Measurements from ENCODE around the gene FAM3A.
"Not testable (repeated sequence)": the region's sequence is repeated elsewhere in the genome, so short reads cannot be mapped to it uniquely, and the experiment has no call there.

- TF ChIP-seq CTCF (conservative IDR thresholded peaks at IDR 0.05; ENCODE audit: low read depth, low read length); EZH2 (IDR thresholded peaks at IDR 0.05; ENCODE audit: borderline replicate concordance, low read depth, low read length, poor library complexity, severe bottlenecking): not testable (repeated sequence)
These were observed 42.9 kb upstream of the FAM3A start for GRCh38 chrX:154558896-154559295.

All from A673 (cell line).